ENCODE data around the gene FOXK2. TPM values are rescaled to one million over a fixed set of nuclear protein-coding genes. Genes with fewer than 3 reads are reported as not detected.
A peak's percentile ranks its signal among the peaks of the same experiment; 100 is the strongest.

FOXK2 gene
- total RNA-seq, 1 donor from 2014 or later, result 97.7 TPM

DNA sequence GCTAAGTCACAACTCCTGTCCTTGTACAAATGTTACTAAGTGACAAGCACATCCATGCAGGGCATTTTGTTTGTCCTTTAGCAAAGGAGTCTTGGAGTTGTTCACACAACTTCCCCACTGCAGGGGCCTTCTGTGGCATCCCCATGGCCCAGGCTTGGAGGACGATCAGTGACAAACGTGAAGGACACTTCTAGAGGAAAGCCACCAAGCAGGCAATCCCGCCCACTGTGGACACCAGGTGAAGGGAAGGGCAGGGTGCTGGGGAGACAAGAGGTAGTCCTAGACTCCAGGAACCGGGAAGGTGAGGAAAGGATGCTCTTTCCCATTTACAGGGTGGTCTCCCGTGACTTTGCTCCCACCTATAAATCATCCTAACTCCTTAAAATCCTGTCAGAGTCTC lies 124.6 kb downstream of the FOXK2 start:
- intact Hi-C loops (cut with micrococcal nuclease), result no loop called here
- DNase-seq (ENCODE audit: low spot score), result no peak
- Mint-ChIP-seq H3K4me3 (no peak overlapping the region), H3K27ac (no peak overlapping the region), H3K36me3 (ENCODE audit: low read depth) (peaks cover 26% of the 10 kb centered on the region), H3K4me1 (ENCODE audit: low read depth) (peaks cover 33% of the 10 kb centered on the region), H3K9me3 (no peaks in the 10 kb centered on the region), H3K27me3 (ENCODE audit: insufficient read depth) (no peaks in the 10 kb centered on the region)

DNA sequence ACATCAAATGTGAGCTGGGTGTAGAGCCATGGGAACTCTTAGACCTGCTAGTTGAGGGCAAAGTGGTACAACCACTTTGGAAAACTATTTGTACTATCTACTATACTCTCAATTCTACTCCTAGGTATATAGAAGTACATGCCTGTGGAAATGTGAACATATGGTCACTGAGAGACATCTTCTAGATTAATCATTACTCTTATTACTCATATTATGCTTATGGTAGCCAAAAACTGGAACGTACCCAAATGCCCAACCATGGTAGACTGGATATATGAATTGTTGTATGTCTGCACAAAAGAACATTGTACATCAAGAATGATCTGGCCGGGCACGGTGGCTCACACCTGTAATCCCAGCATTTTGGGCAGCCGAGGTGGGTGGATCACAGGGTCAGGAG lies 126.0 kb downstream of the FOXK2 start:
- Mint-ChIP-seq H3K27ac (peak overlapping the region; percentile 68), H3K4me1 (ENCODE audit: low read depth) (peaks cover 25% of the 10 kb centered on the region), H3K27me3 (ENCODE audit: insufficient read depth) (no peaks in the 10 kb centered on the region), H3K9me3 (no peaks in the 10 kb centered on the region), H3K36me3 (ENCODE audit: low read depth) (peaks cover 19% of the 10 kb centered on the region), H3K4me3 (peak overlapping the region; percentile 89)
- DNase-seq (ENCODE audit: low spot score), result no peak
- intact Hi-C loops (cut with micrococcal nuclease), result loop anchor here (5.0 kb wide), 1 partner anchor 53 kb away; no protein-coding TSS in a partner anchor

DNA sequence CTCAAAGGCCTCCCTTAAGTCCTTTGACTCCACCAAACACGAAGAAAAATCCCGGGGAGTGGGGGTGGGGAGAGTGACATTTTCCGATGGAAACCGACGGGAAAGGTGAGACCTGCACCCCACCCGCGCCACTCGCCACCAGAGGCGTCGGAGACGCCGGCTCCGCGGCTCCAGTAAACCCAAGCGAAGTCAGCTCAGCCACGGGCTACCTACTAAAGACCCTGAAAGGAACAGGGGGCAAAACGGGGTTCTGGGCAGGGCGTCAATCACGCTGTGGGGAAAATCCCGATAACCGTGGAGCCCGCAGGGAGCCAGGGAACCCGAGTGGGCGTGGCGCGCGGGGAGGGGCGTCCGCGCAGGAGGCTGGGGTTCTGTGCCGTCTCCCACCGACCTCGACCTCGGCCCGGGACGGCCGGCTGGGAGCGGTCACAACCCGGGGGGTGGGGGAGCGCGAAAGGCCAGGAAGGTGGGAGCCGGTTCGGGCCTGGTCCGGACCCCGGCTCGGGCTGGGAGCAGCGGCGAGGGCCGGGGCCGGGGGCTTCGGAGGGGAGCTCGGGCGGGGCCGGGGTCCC lies 128.1 kb downstream of the FOXK2 start:
- Mint-ChIP-seq H3K27ac (peak overlapping the region; percentile 76), H3K27me3 (ENCODE audit: insufficient read depth) (no peaks in the 10 kb centered on the region), H3K36me3 (ENCODE audit: low read depth) (peaks cover 10% of the 10 kb centered on the region), H3K9me3 (no peaks in the 10 kb centered on the region), H3K4me1 (ENCODE audit: low read depth) (peaks cover 25% of the 10 kb centered on the region), H3K4me3 (peak overlapping the region; percentile 89)
- intact Hi-C loops (cut with micrococcal nuclease), result loop anchor here (1.0 to 5.0 kb wide), 6 partner anchors 51 to 403 kb away; partner anchors contain the start of genes CYBC1, FN3KRP and RAB40B
- DNase-seq (ENCODE audit: low spot score), result peak; percentile 43

DNA sequence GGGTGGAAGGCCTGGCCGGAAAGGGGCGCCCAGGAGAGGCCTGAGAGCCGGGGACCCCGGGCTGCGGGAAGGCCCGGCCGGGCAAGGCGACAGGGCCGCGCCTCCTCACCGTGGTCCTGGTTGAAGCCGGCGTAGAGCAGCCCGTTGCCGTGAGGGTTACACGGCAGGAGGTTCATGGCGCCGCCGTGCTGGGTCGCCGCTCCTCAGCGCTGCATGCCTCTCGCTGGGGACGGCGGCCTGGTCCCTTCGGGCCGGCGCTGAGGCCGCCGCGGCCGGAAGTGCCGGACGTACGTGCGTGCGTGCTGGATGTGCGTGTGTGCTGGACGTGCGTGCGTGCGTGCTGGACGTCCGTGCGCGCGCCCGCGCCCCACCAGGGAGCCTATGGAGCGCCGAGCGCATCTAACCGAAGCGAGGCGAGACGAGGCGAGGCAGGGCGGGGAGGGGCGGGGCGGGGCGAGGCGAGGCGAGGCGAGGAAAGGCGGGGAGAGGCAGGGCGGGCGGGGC lies 128.7 kb downstream of the FOXK2 start, which contains the start of gene WDR45B:
WDR45B (minus strand) TSS at position 280 of the 504 bp plus-strand sequence; CDS start at position 176, 104 bp downstream.
- DNase-seq (ENCODE audit: low spot score), result peak; percentile 90
- peaks cover 7% of the 10 kb centered on the region for H3K36me3 Mint-ChIP-seq (ENCODE audit: low read depth)
- peak within 1 kb of the TSS; percentile 89 for H3K4me3 Mint-ChIP-seq
- H3K27ac Mint-ChIP-seq, result peak within 1 kb of the TSS; percentile 76
- H3K4me1 Mint-ChIP-seq (ENCODE audit: low read depth), result peaks cover 25% of the 10 kb centered on the region
- no peaks in the 10 kb centered on the region for H3K9me3 Mint-ChIP-seq
- no peaks in the 10 kb centered on the region for H3K27me3 Mint-ChIP-seq (ENCODE audit: insufficient read depth)
- intact Hi-C loops (cut with micrococcal nuclease), result loop anchor here (1.0 to 5.0 kb wide), 6 partner anchors 50 to 403 kb away; partner anchors contain the start of genes CYBC1, FN3KRP and RAB40B

DNA sequence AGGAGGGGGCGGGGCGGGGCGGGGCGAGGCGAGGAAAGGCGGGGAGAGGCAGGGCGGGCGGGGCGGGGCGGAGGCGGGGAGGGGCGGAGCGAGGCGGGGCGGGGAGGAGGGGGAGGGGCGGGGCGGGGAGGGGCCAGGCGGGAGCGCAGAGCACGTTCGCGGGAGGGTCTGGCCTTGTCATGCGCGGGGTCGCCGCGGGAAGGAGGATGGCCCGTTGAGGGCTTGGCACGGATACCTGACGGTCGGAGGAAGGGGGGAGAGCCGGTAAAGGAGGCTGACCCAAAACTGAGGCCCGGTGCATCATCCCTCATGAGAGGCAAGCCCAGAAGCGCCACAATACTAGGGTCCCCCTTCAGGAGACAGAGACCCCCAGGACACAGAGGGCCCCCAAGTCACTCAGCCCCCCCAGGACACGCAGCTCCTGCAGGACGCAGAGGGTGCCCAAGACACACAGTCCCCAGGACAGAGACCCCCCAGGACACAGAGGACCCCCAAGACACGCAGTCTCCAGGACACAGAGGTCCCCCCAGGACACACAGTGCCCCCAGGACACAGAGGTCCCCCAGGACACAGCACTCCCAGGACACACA lies 129.3 kb downstream of the FOXK2 start:
- intact Hi-C loops (cut with micrococcal nuclease), result loop anchor here (1.0 to 5.0 kb wide), 6 partner anchors 49 to 402 kb away; partner anchors contain the start of genes CYBC1, FN3KRP and RAB40B
- Mint-ChIP-seq H3K9me3 (no peaks in the 10 kb centered on the region), H3K4me3 (peak overlapping the region; percentile 62), H3K4me1 (ENCODE audit: low read depth) (peaks cover 23% of the 10 kb centered on the region), H3K36me3 (ENCODE audit: low read depth) (peaks cover 6% of the 10 kb centered on the region), H3K27ac (no peak overlapping the region), H3K27me3 (ENCODE audit: insufficient read depth) (no peaks in the 10 kb centered on the region)
- DNase-seq (ENCODE audit: low spot score), result peak; percentile 46

DNA sequence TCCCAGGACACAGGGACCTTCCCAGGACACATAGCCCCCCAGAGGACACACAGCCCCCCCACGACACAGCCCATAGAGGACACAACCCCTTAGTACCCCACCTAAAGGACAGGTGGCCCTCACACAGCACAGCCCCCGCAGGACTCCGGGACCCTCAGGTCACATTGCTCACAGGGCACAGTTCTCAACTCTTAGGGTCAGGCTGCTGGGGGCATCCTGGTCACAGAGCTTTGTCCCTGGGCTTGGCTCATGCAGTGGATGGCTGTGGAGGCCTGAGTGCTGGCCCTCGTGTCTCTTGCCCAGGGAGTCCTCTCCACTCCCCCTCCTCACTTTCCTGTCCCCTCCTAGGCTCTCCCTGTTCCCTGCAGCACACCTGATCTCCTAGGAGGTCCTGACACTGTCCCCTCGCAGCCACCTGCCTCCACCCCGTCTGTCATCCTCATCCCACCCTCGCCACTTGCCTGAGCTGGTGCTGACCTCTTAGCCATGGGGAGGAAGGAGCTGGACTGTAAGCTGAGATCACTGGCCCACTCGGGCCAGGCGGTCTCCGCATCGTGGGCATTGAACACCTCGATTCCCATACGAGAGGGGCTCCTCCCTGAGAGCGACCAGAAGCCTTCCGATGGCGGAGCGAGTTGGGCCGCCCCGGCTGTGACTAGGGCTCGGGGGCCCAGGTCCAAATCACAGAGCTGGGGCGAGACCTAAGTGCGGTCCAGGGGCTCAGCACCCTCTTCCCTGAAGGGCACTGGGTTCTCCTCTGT lies 130.1 kb downstream of the FOXK2 start:
- H3K36me3 Mint-ChIP-seq (ENCODE audit: low read depth), result peaks cover 4% of the 10 kb centered on the region
- intact Hi-C loops (cut with micrococcal nuclease), result loop anchor here (2.0 to 5.0 kb wide), 2 partner anchors 57 to 401 kb away; no protein-coding TSS in a partner anchor
- peak overlapping the region; percentile 56 for H3K4me3 Mint-ChIP-seq
- peaks cover 18% of the 10 kb centered on the region for H3K4me1 Mint-ChIP-seq (ENCODE audit: low read depth)
- peak overlapping the region; percentile 49 for H3K27ac Mint-ChIP-seq
- no peaks in the 10 kb centered on the region for H3K27me3 Mint-ChIP-seq (ENCODE audit: insufficient read depth)
- DNase-seq (ENCODE audit: low spot score), result no peak
- no peaks in the 10 kb centered on the region for H3K9me3 Mint-ChIP-seq

DNA sequence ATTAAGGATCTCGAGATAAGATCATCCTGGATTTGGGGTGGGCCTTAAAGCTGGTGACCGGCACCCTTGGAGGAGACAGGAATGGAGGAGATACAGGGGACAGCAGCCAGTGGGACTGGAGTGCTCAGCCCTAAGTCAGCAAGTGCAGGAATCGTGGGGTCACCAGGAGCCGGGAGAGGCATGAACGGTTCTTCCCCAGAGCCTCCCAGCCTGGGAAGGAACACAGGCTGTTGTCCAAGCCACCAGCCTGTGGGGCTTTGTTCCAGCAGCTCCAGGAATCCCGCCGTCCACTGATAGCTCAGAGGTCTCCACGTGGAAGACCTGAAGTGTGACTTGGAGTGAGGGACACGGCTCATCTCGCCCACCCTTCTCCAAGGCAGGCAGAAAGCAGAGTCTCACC lies 131.2 kb downstream of the FOXK2 start:
- intact Hi-C loops (cut with micrococcal nuclease), result no loop called here
- H3K27ac Mint-ChIP-seq, result peak overlapping the region; percentile 18
- no peaks in the 10 kb centered on the region for H3K27me3 Mint-ChIP-seq (ENCODE audit: insufficient read depth)
- no peaks in the 10 kb centered on the region for H3K9me3 Mint-ChIP-seq
- H3K36me3 Mint-ChIP-seq (ENCODE audit: low read depth), result peaks cover 2% of the 10 kb centered on the region
- no peak for DNase-seq (ENCODE audit: low spot score)
- H3K4me1 Mint-ChIP-seq (ENCODE audit: low read depth), result peaks cover 12% of the 10 kb centered on the region
- no peak overlapping the region for H3K4me3 Mint-ChIP-seq

DNA sequence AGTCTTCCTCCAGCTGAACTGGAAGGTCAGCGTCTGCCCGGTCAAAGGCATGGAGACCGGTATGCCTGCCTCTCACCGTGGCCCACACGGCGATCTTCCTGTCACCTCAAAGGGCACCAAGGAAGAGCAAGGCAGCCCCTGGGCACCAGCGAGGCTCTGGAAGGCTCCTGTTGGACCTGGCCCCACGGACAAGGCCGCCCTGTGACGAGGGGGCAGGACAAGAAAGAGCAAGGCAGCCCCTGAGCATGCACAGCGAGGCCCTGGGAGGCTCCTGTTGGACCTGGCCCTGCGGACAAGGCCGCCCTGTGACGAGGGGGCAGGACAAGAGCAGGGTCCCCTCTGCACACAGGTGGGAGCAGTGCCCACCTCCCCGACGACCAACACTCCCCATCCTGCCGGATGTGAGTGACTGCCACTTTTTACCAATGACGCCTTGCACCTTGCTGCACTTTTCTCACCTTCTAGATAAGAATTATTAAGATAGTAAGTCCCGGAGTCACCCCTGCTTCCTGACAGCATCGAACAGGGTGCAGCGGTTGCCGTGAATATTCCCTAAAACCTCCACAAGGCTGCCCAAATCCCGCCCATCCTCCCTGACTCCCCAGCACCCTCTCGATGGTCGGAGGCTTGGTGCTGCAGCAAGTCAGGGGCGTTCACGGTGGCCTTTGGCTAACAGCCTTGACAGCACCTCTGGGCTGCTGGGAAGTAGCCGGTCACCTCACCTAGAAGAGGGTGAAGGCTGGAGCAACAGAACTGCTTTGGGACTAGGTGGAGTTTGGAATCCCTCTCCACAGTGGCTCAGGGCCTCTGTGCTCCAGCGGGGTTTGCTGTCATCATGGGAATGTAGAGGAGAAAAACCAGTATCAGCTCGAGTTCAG lies 134.4 kb downstream of the FOXK2 start:
- no peaks in the 10 kb centered on the region for H3K9me3 Mint-ChIP-seq
- H3K4me3 Mint-ChIP-seq, result no peak overlapping the region
- DNase-seq (ENCODE audit: low spot score), result no peak
- no peaks in the 10 kb centered on the region for H3K36me3 Mint-ChIP-seq (ENCODE audit: low read depth)
- H3K4me1 Mint-ChIP-seq (ENCODE audit: low read depth), result no peaks in the 10 kb centered on the region
- intact Hi-C loops (cut with micrococcal nuclease), result no loop called here
- no peak overlapping the region for H3K27ac Mint-ChIP-seq
- no peaks in the 10 kb centered on the region for H3K27me3 Mint-ChIP-seq (ENCODE audit: insufficient read depth)

Other genes starting within 250 kb of the FOXK2 start
- 154 and 161 TPM in 2 replicates for gene CSNK1D, start 246.0 kb upstream of the FOXK2 start, total RNA-seq
- 454 and 455 TPM in 2 replicates for gene CD7, start 202.1 kb upstream of the FOXK2 start, total RNA-seq
- gene SECTM1, start 186.0 kb upstream of the FOXK2 start, total RNA-seq, result 3.3 and 4.2 TPM in 2 replicates
- 0.10 TPM in 1 of 2 replicates, not detected in the other for gene TEX19, start 160.5 kb upstream of the FOXK2 start, total RNA-seq
- 0.20 TPM in 1 of 2 replicates, not detected in the other for gene UTS2R, start 148.0 kb upstream of the FOXK2 start, total RNA-seq
- 30.5 and 33.0 TPM in 2 replicates for gene HEXD, start 101.4 kb upstream of the FOXK2 start, total RNA-seq
- 28.7 and 34.7 TPM in 2 replicates for gene OGFOD3, start 101.1 kb upstream of the FOXK2 start, total RNA-seq
- 253 and 257 TPM in 2 replicates for gene CYBC1, start 69.0 kb upstream of the FOXK2 start, total RNA-seq
- 99.0 and 103 TPM in 2 replicates for gene NARF, start 61.0 kb upstream of the FOXK2 start, total RNA-seq
- gene WDR45B, start 128.7 kb downstream of the FOXK2 start, total RNA-seq, result 55.1 and 56.7 TPM in 2 replicates
- gene RAB40B, start 179.0 kb downstream of the FOXK2 start, total RNA-seq, result 3.6 and 5.2 TPM in 2 replicates
- gene FN3KRP, start 197.0 kb downstream of the FOXK2 start, total RNA-seq, result 37.6 and 43.7 TPM in 2 replicates
- gene FN3K, start 215.9 kb downstream of the FOXK2 start, total RNA-seq, result 1.9 and 2.7 TPM in 2 replicates
- gene TBCD, start 232.3 kb downstream of the FOXK2 start, total RNA-seq, result 106 and 111 TPM in 2 replicates

Data from activated T-helper 1 cell treated with anti-CD3 and anti-CD28 coated beads, Interleukin-12 subunit alpha, Interleukin-12 subunit beta, Interleukin-2, Interleukin-4 antibody, amounts not matched to agents 30 ng/mL and 10 ng/mL and 1 ng/mL, durations not matched to agents 14 hours and 24 hours and 36 hours (primary cell).